H1 (cell line): ENCODE results near the gene YIPF3. TPM values are rescaled to one million over a fixed set of nuclear protein-coding genes. Genes with fewer than 3 reads are reported as not detected.

Source experiments
- E2F6 ChIP-seq: IDR thresholded peaks from 2 replicates; pipeline ENCODE4 v1.6.1; 2012; ENCODE audit warnings: inconsistent platforms
- EGR1 ChIP-seq: IDR thresholded peaks from 2 replicates; pipeline ENCODE4 v1.6.1; 2011; ENCODE audit warnings: low read depth, low read length, borderline replicate concordance
- EZH2 ChIP-seq: fragments of 200-600 bp; sonication (generic); IDR thresholded peaks from 2 replicates; pipeline ENCODE4 v1.7.1; 2012; ENCODE audit warnings: low read depth, mild to moderate bottlenecking, moderate library complexity, low read length, inconsistent platforms; ENCODE audit not compliant: severe bottlenecking
- FOSL1 ChIP-seq: IDR thresholded peaks from 2 replicates; pipeline ENCODE4 v1.6.1; 2011; ENCODE audit warnings: mild to moderate bottlenecking, low read depth, low read length, moderate library complexity; ENCODE audit not compliant: insufficient read depth
- GABPA ChIP-seq: IDR thresholded peaks from 2 replicates; pipeline ENCODE4 v1.6.1; 2011; ENCODE audit warnings: mild to moderate bottlenecking, low read length, moderate library complexity, borderline replicate concordance; ENCODE audit not compliant: insufficient read depth
- HDAC2 ChIP-seq, 2 experiments: fragments of 300-600 bp in 1 of 2; sonication (generic) in 1 of 2; IDR thresholded peaks; 2 replicates each; pipeline ENCODE4 v1.6.1; 2011 to 2012; ENCODE audit warnings: low read depth in 2 of 2, low read length in 2 of 2, mild to moderate bottlenecking in 2 of 2, moderate library complexity in 2 of 2, borderline replicate concordance in 1 of 2, inconsistent platforms in 1 of 2
- JUN ChIP-seq: IDR thresholded peaks from 2 replicates; pipeline ENCODE4 v1.6.1; 2011; ENCODE audit warnings: low read depth, mild to moderate bottlenecking, improper control_type of control experiment, low read length
- MAX ChIP-seq: IDR thresholded peaks from 2 replicates; pipeline ENCODE4 v1.6.1; 2012; ENCODE audit warnings: inconsistent platforms
- PHF8 ChIP-seq: fragments of 200-600 bp; sonication (generic); conservative IDR thresholded peaks from 2 replicates; pipeline ENCODE4 v1.7.1; 2012; ENCODE audit warnings: low read depth, mild to moderate bottlenecking, inconsistent platforms, low read length, moderate library complexity
- RXRA ChIP-seq: IDR thresholded peaks from 2 replicates; pipeline ENCODE4 v1.6.1; 2011; ENCODE audit warnings: low read depth, mild to moderate bottlenecking, low read length, moderate library complexity; ENCODE audit not compliant: insufficient read depth
- SP4 ChIP-seq: IDR thresholded peaks from 2 replicates; pipeline ENCODE4 v1.6.1; 2012; ENCODE audit warnings: low read length, inconsistent platforms
- SUZ12 ChIP-seq: fragments of 200-600 bp; sonication (generic); IDR thresholded peaks from 2 replicates; pipeline ENCODE4 v1.6.1; 2012; ENCODE audit warnings: mild to moderate bottlenecking, inconsistent platforms, low read length, moderate library complexity, mixed read lengths
- polyA plus RNA-seq, 7 experiments: library from polyadenylated mRNA; depleted of rRNA in 3 of 7; stranded (reverse) in 5 of 7; unstranded in 2 of 7; fragments of >200 nt in 5 of 7; fragments of 200-250 nt in 2 of 7; gene quantifications; 1 replicate in 5 of 7; 2 replicates in 1 of 7; 4 replicates in 1 of 7; pipeline versions ENCODE4 v1.2.1 to v1.2.3, GENCODE V29; 2011 to 2013; ENCODE audit warnings: missing spikeins in 2 of 7, mixed read lengths in 2 of 7
- total RNA-seq: library from RNA; stranded (reverse); fragmentation: NEBNext Ultra II Directional; extraction: Animal tissue kit (Norgen Biotek cat#: 25700); gene quantifications from 2 replicates; pipeline ENCODE4 v1.2.1, GENCODE V29; 2021

Gene YIPF3
- total and polyA plus RNA-seq, 2 of the 8 experiments (the other 6 are each of a cell fraction or from before 2014, with no cell fraction given): 77.2 to 225 TPM

GRCh38 chr6:43509142-43509983 lies 7.4 kb downstream of the YIPF3 start (continued):
- peak; percentile 59 for TF ChIP-seq E2F6
- peak; percentile 73 for TF ChIP-seq SUZ12
- no peak for TF ChIP-seq RXRA
- TF ChIP-seq JUN: no peak
- TF ChIP-seq SP4: no peak
- TF ChIP-seq GABPA: 0 out of 2 replicates have a peak, but pooled peaks have one; percentile 37
- peak; percentile 59 for TF ChIP-seq EZH2
- peak; percentile 56 for TF ChIP-seq MAX
- TF ChIP-seq EGR1: no peak
- TF ChIP-seq PHF8: peak; percentile 16; the same call in 1 of the 2 replicates
- no peak for TF ChIP-seq FOSL1
- TF ChIP-seq HDAC2 (IDR thresholded peaks at IDR 0.05; ENCODE audit: borderline replicate concordance in 1 of 2, low read depth in 2 of 2, low read length in 2 of 2): no peak
